Activated CD8-positive, alpha-beta memory T cell treated with anti-CD3 and anti-CD28 coated beads, Interleukin-2, amount 10 ng/mL, durations not matched to agents 7 days and 5 days (primary cell): ENCODE data around the gene STRN3. TPM values are rescaled to one million over a fixed set of nuclear protein-coding genes. Genes with fewer than 3 reads are reported as not detected.

ENCODE experiments used
- ATAC-seq: fragments of 150-1000 bp; cut with Tn5 transposase; one replicate; pipeline ENCODE4 v1.10.0; 2021; ENCODE audit warnings: moderate library complexity
- CTCF ChIA-PET: fragments of 350-600 bp; sonication (Branson Sonifier 250); formaldehyde crosslinking; loops from one replicate; lab custom pipeline; 2021; ENCODE audit warnings: antibody characterized with exemption; lab: Charles Lee
- DNase-seq: peaks from one replicate; pipeline ENCODE4 v3.0.0-alpha.2; 2020
- H3K27ac Mint-ChIP-seq: one replicate; pipeline ENCODE4 v1.8.0; 2021; ENCODE audit warnings: mild to moderate bottlenecking, mixed read lengths
- H3K27me3 Mint-ChIP-seq: one replicate; pipeline ENCODE4 v1.8.0; 2021; ENCODE audit warnings: mixed read lengths
- H3K36me3 Mint-ChIP-seq: one replicate; pipeline ENCODE4 v1.8.0; 2021; ENCODE audit warnings: mild to moderate bottlenecking, mixed read lengths
- H3K4me1 Mint-ChIP-seq: one replicate; pipeline ENCODE4 v1.8.0; 2021; ENCODE audit warnings: mixed read lengths
- H3K4me3 Mint-ChIP-seq: one replicate; pipeline ENCODE4 v1.8.0; 2021; ENCODE audit warnings: mild to moderate bottlenecking, moderate library complexity, mixed read lengths
- H3K9me3 Mint-ChIP-seq: one replicate; pipeline ENCODE4 v1.8.0; 2022; ENCODE audit warnings: low read depth, mixed read lengths
- total RNA-seq, 2 experiments: library from RNA; stranded (reverse); gene quantifications; one replicate each; pipeline ENCODE4 v1.2.3, GENCODE V29; 2021

Gene STRN3
- total RNA-seq, 2 experiments from 2014 or later, result 21.2 to 24.2 TPM

DNA sequence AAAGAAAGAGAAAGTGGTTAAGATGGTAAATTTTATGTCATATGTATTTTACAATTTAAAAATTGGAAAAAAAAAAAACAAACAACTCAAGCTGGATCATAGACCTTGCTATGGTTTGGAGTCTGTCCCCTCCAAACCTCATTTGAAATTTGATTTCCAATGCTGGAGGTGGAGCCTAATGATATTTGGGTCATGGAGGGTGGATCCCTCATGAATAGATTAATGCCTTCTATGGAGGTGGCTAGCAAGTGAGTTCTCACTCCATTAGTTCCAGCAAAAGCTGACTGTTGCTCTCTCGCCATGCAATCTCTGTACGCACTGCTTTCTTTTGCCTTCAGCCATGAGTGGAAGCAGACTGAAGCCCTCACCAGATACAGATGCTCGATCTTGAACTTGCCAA lies 22.9 kb downstream of the STRN3 start:
- no peak for DNase-seq
- no peak for ATAC-seq
- CTCF ChIA-PET, result no interaction called here
- Mint-ChIP-seq H3K9me3 (peaks cover 3% of the 10 kb centered on the region), H3K4me1 (peaks cover 6% of the 10 kb centered on the region), H3K36me3 (peaks cover 42% of the 10 kb centered on the region), H3K4me3 (no peak overlapping the region), H3K27ac (no peak overlapping the region), H3K27me3 (no peaks in the 10 kb centered on the region)

- ATAC-seq, result no peak
- Mint-ChIP-seq H3K36me3 (peaks cover 49% of the 10 kb centered on the region), H3K4me3 (no peak overlapping the region), H3K9me3 (peaks cover 6% of the 10 kb centered on the region), H3K27ac (no peak overlapping the region), H3K27me3 (no peaks in the 10 kb centered on the region), H3K4me1 (peaks cover 6% of the 10 kb centered on the region)
- CTCF ChIA-PET, result no interaction called here
- no peak for DNase-seq
Measured at GRCh38 chr14:31001339-31001658, 24.9 kb downstream of the STRN3 start.

- no peak for ATAC-seq
- CTCF ChIA-PET, result no interaction called here
- H3K27ac Mint-ChIP-seq, result no peak overlapping the region
- peaks cover 6% of the 10 kb centered on the region for H3K9me3 Mint-ChIP-seq
- peaks cover 9% of the 10 kb centered on the region for H3K4me1 Mint-ChIP-seq
- peaks cover 49% of the 10 kb centered on the region for H3K36me3 Mint-ChIP-seq
- DNase-seq, result no peak
- H3K4me3 Mint-ChIP-seq, result no peak overlapping the region
- H3K27me3 Mint-ChIP-seq, result no peaks in the 10 kb centered on the region
Measured at GRCh38 chr14:31000629-31001338, 25.4 kb downstream of the STRN3 start.

DNA sequence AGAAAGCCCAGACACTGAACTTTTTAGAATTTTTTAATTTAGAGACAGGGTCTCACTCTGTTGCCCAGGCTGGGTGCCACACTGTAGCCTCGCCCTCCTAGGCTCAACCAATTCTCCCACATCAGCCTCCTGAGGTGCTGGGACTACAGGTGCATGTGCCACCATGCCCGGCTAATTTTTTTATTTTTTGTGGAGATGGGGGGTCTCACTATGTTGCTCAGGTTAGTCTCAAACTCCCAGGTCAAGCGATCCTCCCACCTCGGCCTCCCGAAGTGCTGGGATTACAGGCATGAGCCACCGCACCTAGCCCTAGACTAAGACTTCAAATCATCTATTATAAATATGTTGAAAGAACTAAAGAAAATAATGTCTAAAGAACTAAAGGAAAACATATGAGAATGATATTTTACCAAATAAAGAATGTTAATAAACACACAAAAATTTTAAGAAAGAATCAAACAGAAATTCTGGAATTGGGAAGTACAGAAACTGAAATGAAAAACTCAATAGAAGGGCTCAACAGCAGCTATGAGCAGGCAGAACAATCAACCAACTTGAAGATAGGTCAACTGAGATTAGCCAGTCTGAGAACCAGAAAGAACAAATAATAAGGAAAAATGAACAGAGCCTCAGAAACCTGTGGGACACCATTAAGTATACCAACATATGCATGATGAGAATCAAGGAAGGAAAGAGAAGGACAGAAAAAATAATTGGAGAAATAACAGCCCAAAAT lies 27.0 kb downstream of the STRN3 start:
- DNase-seq (no peak), ATAC-seq (no peak)
- Mint-ChIP-seq H3K4me3 (no peak overlapping the region), H3K9me3 (peaks cover 6% of the 10 kb centered on the region), H3K27me3 (no peaks in the 10 kb centered on the region), H3K36me3 (peaks cover 44% of the 10 kb centered on the region), H3K27ac (no peak overlapping the region), H3K4me1 (peaks cover 20% of the 10 kb centered on the region)
- CTCF ChIA-PET, result no interaction called here

DNA sequence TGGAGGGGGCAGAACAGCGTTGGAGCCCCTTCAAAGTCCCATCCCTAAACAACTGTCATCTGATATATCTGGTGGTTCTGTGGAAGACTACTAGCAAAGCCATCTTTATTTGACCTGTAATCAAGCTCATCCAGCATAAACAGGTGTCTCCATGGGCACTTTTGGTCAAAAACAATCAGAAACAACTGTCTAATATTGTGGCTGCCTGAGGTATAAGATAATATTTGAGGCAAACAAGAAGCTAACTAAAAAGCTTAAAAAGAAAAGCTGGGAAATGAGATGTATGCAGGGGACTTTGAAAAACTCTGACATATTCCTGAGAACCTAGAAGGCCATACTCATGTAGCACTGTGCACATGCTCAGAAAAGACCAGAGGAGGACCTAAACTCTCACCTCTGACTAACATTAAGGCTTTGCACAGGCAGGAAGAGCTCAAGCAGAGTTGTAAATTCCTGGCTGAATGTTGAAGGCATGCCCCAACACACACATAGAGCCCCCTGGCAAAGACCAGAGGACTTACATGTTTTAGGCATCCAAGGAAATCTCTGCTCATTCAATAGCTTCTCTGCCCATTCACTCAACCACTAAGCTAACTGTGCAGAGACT lies 28.0 kb downstream of the STRN3 start:
- CTCF ChIA-PET, result no interaction called here

DNA sequence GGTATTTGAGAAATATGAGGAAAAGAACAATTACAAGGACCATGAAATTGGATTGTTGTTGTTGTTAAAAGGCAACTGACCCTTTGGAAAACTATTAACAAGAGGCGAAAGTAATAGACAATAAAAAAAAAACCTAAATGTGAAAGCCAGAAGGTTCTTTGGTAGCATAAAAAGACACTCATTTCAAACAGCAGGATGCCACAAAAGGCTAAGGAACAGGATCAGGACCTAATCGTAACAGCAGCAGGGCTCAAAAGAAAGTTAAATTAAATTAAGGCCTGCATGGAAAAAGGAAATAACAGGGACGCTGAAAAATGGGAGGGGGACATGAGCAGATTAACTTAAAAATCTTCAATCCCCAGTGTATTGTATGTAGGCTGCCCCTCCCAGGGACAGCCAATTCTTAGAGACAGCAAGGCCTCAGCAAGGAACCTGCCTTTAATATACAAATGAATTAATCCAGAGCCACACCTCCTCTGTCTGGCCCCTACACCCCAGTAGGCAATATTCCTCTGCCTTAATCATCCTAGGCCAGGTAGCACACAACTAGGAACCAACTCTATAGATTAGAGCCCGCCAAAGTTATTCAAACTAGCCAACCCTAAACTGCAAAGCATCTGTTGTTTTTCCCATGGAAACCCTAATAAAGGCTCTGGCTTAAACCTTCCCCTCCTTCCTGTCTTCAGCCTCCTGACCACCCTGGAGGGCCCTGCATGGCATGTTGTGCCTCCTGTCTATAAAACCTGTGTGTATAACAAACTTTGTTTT lies 29.1 kb downstream of the STRN3 start:
- no peak for DNase-seq

More for the DNA sequence above, 28.0 kb downstream of the STRN3 start:
- ATAC-seq (no peak), DNase-seq (no peak)
- H3K4me1 Mint-ChIP-seq, result peaks cover 20% of the 10 kb centered on the region
- H3K36me3 Mint-ChIP-seq, result peaks cover 42% of the 10 kb centered on the region
- H3K27me3 Mint-ChIP-seq, result no peaks in the 10 kb centered on the region
- peaks cover 6% of the 10 kb centered on the region for H3K9me3 Mint-ChIP-seq
- H3K4me3 Mint-ChIP-seq, result no peak overlapping the region
- H3K27ac Mint-ChIP-seq, result no peak overlapping the region

DNA sequence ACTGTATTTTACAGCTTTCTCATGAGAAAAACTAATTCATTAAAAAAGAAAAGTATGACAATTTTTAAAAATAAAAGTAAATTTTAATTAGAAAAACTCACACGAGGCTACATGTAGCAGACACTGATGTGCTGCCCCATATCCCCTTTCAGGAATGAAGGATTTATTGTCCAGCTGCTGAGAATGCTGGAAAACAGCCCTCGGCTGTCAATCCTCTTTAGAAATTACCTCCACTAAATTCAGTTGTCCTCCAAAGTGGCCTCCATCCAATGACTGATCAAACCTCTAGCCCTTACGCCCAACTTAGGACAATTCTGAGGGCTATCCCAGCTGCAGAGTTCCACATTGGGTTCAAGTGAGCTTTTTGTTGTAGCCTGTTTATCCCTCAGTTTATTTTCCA lies 30.5 kb downstream of the STRN3 start:
- H3K4me3 Mint-ChIP-seq, result no peak overlapping the region
- no peak for ATAC-seq
- H3K27me3 Mint-ChIP-seq, result no peaks in the 10 kb centered on the region
- H3K27ac Mint-ChIP-seq, result no peak overlapping the region
- peaks cover 6% of the 10 kb centered on the region for H3K9me3 Mint-ChIP-seq
- CTCF ChIA-PET, result interaction anchor here (1.2 to 1.3 kb wide), 4 partner anchors 8 to 26 kb away, joined by 3 to 4 read pairs (median 3); no protein-coding TSS in a partner anchor
- no peak for DNase-seq
- peaks cover 29% of the 10 kb centered on the region for H3K36me3 Mint-ChIP-seq
- peaks cover 17% of the 10 kb centered on the region for H3K4me1 Mint-ChIP-seq

More for the DNA sequence above, 29.1 kb downstream of the STRN3 start:
- H3K9me3 Mint-ChIP-seq, result peaks cover 6% of the 10 kb centered on the region
- no peak overlapping the region for H3K4me3 Mint-ChIP-seq
- H3K27me3 Mint-ChIP-seq, result no peaks in the 10 kb centered on the region
- CTCF ChIA-PET, result no interaction called here
- H3K4me1 Mint-ChIP-seq, result peaks cover 16% of the 10 kb centered on the region
- ATAC-seq, result no peak
- H3K36me3 Mint-ChIP-seq, result peaks cover 38% of the 10 kb centered on the region
- no peak overlapping the region for H3K27ac Mint-ChIP-seq

- ATAC-seq, result no peak
- H3K9me3 Mint-ChIP-seq, result peaks cover 6% of the 10 kb centered on the region
- no peak overlapping the region for H3K27ac Mint-ChIP-seq
- H3K4me3 Mint-ChIP-seq, result no peak overlapping the region
- H3K27me3 Mint-ChIP-seq, result no peaks in the 10 kb centered on the region
- H3K36me3 Mint-ChIP-seq, result peaks cover 27% of the 10 kb centered on the region
- no peak for DNase-seq
- CTCF ChIA-PET, result interaction anchor here (1.2 to 1.3 kb wide), 4 partner anchors 7 to 25 kb away, joined by 3 to 4 read pairs (median 3); no protein-coding TSS in a partner anchor
- peaks cover 17% of the 10 kb centered on the region for H3K4me1 Mint-ChIP-seq
Measured at GRCh38 chr14:30994681-30995620, 31.2 kb downstream of the STRN3 start.

DNA sequence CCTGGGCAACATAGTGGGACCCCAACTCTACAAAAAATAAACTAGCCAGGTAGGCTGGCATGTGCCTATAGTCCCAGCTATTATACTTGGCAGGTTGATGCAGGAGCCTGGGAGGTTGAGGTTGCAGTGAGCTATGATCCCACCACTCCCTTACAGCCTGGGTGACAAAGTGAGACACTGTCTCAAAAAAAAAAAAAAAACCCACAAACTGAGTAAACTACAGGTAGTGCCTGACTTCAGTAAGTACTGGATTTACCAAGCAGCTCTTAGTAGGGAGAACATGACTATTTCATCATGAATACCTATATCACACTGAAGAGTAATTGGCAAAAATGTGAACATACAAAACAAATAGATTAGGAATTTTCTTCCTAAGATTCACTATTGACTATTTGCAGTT lies 33.1 kb downstream of the STRN3 start:
- H3K27me3 Mint-ChIP-seq, result no peaks in the 10 kb centered on the region
- H3K36me3 Mint-ChIP-seq, result peaks cover 20% of the 10 kb centered on the region
- H3K9me3 Mint-ChIP-seq, result peaks cover 3% of the 10 kb centered on the region
- DNase-seq (no peak), ATAC-seq (no peak)
- CTCF ChIA-PET, result interaction anchor here (1.3 kb wide), 1 partner anchor 17 kb away, joined by 3 read pairs; no protein-coding TSS in a partner anchor
- H3K4me1 Mint-ChIP-seq, result peaks cover 17% of the 10 kb centered on the region
- no peak overlapping the region for H3K4me3 Mint-ChIP-seq
- H3K27ac Mint-ChIP-seq, result no peak overlapping the region

DNA sequence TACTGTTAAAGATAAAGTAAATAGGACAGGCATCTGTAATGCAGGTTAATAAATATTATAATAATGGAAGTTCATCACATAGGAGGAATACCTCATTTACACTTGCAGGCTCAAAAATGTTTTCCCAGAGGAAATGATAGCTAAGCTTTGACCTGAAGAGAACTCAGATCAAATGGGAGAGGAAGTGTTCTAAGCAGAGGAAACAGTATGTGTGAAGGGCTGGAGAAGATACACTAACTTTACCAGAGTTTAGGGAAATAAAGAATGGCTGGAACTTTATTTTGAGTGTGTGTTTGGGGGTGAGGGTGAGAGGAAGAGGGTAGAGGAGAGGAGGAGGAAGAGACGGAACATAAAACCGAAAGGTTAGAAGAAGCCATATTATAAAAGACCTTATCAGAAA lies 34.8 kb downstream of the STRN3 start:
- Mint-ChIP-seq H3K4me1 (peaks cover 18% of the 10 kb centered on the region), H3K9me3 (no peaks in the 10 kb centered on the region), H3K4me3 (no peak overlapping the region), H3K27me3 (no peaks in the 10 kb centered on the region), H3K27ac (no peak overlapping the region), H3K36me3 (peaks cover 9% of the 10 kb centered on the region)
- CTCF ChIA-PET, result interaction anchor here (1.3 kb wide), 2 partner anchors 8 to 10 kb away, joined by 3 to 4 read pairs; no protein-coding TSS in a partner anchor
- DNase-seq, result no peak
- ATAC-seq, result no peak

- DNase-seq, result no peak
- Mint-ChIP-seq H3K4me1 (peaks cover 15% of the 10 kb centered on the region), H3K27ac (no peak overlapping the region), H3K27me3 (no peaks in the 10 kb centered on the region), H3K9me3 (no peaks in the 10 kb centered on the region), H3K4me3 (no peak overlapping the region), H3K36me3 (peaks cover 9% of the 10 kb centered on the region)
- ATAC-seq, result no peak
- CTCF ChIA-PET, result interaction anchor here (1.3 kb wide), 1 partner anchor 10 kb away, joined by 4 read pairs; no protein-coding TSS in a partner anchor
Measured at GRCh38 chr14:30990770-30991169, 35.4 kb downstream of the STRN3 start.

- H3K4me3 Mint-ChIP-seq, result no peak overlapping the region
- CTCF ChIA-PET, result interaction anchor here (1.2 to 1.9 kb wide), 2 partner anchors 7 to 10 kb away, joined by 4 to 6 read pairs; no protein-coding TSS in a partner anchor
- ATAC-seq (no peak), DNase-seq (no peak)
- no peak overlapping the region for H3K27ac Mint-ChIP-seq
- H3K27me3 Mint-ChIP-seq, result no peaks in the 10 kb centered on the region
- H3K36me3 Mint-ChIP-seq, result peaks cover 8% of the 10 kb centered on the region
- H3K9me3 Mint-ChIP-seq, result no peaks in the 10 kb centered on the region
- peaks cover 4% of the 10 kb centered on the region for H3K4me1 Mint-ChIP-seq
Measured at GRCh38 chr14:30988509-30988908, 37.7 kb downstream of the STRN3 start.
